NCI-H526 treated with DMSO at 0.1 percent for 48 hours (cell line): ENCODE measurements around the gene CHSY1.
A peak's percentile ranks its signal among the peaks of the same experiment; 100 is the strongest.
"Not testable (repeated sequence)": the region's sequence is repeated elsewhere in the genome, so short reads cannot be mapped to it uniquely, and the experiment has no call there.

Source experiments
- DNase-seq: peaks from one replicate; lab custom pipeline; 2025; lab: John Stamatoyannopoulos, UW

The CHSY1 gene

DNA sequence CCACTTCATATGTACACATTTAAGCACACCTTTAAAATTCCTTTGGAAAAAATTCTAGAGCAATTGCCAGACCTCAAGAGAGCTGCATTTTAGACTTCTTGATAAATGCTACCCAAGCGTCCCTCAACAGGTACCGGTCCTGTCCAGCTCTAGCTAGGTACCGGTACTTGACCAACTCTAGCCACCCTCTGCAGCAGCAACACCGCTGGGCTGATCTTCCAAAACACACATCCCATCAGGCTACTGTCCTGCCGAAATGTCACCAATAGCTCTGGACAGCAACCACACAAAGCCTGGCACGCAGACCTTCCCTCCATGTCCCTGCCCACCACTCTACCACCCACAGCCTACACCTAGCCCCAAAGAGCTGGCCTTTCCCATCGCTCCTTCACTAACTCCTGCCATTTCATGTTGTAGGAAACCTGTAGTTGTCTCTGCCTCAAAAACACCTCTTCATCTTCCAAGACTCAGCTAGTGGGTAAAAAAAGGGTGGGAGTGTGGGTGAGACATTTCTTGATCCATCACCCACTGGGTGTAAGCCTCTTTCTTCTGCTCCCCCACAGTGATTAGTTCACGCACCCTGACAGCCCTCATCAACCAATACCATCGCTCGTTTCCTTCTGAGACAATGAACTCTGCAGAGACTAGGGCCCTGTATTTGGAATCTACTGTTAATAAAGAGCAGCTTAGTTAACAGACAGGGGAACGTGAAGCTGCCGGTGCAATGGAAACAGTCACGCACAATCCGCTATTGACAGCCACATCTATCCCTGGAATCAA, 6.8 kb downstream of the CHSY1 start:
- no peak for DNase-seq

DNA sequence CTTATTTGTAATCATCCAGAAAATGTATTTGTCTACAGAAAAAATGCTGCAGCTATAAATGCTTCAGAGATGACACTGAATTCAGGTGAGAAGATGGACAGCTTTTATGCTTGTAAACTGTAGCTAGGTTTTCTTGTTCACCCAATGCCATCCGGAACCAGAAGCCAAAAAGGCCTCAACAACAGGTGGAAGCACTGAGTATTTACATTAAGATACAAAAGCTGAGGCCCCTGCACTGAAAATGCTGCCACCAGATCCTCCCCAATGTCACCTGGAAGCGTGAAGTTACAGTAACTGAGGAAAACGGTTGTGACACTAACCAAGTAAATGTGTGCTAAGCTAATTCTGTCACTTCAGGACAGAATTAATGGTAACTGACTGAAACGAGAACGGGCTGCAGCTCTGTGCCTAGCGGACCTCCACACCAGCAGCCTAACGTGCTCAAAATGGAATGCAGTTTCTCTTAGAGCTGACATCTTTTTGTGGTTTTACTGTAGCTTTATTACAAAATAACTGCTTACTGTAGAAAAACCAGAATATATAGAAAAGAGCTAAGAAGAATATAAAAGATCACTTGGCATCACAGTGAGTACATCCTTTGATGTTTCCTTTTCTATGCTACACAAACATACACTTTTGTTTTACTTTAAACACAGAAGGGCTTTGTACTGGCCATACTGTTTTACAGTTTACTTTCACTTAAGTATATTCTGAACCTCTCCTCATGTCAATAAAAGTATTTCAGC, 7.6 kb downstream of the CHSY1 start:
- DNase-seq: no peak

DNA sequence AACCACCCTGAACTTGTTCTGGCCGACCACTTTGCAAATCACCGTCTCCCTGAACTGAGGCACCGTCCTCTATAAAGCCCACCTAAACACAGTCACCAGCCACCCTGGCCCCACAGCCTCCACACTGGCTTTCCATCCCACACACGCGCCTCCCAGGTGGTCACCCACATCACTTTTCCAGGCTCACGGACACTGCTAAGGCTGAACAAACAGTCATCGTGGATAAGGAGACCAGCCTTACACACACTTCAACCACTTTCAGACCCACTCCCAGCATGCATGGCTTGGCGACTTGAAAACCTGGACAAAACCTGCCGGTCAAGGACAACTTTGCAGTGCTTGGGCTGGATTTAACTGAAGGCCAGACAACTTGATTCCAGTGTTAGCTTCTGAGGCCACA, 8.4 kb downstream of the CHSY1 start:
- DNase-seq: no peak

DNA sequence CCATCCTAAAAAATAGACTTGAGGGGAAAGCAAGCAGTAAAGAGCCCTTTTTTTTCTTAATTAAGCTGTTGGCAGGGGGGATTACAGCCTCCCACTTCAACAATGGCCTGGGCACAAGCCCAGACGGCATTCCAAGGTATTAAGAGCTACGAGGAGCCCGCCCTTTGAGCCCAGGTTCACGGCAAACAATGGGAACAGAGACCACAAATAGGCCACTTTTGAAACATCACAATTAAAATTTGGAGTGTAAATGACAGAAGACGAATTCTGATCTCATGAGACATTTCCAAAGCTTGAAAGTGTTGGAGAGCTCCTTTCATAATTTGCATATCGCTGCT, 8.9 kb downstream of the CHSY1 start:
- no peak for DNase-seq

DNA sequence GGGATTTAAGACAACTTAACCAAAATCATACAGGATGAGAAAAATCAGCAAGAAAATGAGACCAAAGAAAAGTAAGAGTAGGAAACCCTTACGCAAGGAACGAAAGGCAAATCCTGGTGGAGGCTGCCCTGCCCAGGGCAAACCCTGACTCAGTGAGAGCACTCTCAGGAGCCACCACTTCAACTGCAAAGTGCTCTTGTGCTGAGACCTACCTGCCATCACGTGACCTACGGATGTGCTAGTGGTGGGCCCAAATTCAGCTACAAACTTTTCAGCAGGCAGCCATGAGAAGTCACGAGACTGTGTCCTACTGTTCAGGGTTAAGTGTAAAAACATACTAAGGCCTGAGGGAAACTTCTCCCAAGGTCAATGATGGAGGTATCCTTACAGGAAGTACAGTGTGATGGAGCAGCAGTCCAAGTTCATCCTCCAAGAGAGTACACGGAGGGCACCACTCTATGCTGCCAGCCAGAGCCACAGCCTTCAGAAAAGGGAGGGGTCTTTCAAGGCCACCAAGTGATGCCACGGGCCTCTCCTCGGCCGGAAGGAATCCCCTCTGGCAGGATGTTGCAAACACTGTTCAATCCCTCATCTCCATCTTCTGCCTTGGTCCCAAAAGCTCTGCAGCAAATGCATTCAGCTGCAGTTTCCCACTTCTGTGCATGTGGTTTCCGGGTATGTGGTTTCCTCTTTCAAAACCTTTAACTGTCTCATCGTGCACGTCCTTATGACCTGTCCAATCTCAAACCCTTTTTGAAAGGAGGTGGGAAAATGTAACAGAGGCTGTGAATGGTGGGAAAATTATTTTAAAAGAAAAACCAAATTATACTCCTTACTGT, 9.5 kb downstream of the CHSY1 start:
- DNase-seq: no peak

DNA sequence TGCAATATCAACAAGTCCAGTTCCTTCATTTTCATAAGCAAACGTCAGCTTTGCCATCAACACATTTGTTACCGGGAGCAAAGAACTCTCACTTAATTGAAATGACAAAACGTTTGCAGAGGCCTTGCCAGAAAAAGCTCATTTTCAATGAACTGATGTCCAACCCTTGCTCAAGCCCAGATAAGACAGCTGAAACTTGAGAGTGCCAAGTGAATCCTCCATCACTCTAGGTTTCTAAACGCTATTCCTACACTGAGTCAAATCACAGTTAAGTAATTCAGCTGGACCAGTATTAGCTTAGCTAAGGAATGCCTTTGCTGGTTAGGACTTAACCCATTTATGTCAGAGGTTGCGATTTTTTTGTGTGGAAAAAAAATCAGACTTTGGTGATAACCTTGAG, 11.5 kb downstream of the CHSY1 start:
- DNase-seq: peak; percentile 15

DNA sequence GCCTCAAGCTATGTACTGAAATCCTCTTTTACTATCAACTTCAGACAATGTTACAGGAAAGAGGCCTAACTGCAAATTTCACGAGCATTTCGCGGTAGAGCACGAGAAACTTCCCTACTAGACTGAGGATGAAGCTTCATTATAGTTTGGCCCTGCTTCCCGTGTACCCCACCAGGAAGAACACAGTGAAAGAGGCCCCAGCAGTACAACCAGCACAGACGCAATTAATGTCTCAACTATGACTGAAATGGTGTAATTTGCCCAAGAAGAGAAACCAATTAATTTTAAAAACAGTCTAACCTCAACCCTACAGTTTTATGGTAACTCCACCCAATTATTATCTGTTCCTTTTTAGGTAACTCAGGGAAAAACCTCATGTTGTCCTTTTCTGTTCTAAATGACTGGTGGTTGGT, 12.1 kb downstream of the CHSY1 start:
- DNase-seq: no peak

DNA sequence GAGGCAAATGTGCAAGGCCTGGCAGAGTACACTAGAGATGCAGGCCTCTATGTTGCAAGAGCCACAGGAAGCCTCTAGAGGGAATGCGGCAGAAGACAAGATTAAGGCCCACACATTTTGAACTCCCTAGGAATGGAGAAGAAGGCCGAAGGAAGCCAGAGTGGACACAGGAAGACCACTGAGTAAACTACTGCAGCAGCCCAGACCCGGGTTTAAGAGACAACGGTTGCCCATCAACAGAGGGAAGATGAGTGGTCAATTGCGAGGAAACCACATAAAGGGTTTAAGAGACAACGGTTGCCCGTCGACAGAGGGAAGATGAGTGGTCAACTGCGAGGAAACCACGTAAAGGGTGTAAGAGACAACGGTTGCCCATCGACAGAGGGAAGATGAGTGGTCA, 14.6 kb downstream of the CHSY1 start:
- no peak for DNase-seq

DNA sequence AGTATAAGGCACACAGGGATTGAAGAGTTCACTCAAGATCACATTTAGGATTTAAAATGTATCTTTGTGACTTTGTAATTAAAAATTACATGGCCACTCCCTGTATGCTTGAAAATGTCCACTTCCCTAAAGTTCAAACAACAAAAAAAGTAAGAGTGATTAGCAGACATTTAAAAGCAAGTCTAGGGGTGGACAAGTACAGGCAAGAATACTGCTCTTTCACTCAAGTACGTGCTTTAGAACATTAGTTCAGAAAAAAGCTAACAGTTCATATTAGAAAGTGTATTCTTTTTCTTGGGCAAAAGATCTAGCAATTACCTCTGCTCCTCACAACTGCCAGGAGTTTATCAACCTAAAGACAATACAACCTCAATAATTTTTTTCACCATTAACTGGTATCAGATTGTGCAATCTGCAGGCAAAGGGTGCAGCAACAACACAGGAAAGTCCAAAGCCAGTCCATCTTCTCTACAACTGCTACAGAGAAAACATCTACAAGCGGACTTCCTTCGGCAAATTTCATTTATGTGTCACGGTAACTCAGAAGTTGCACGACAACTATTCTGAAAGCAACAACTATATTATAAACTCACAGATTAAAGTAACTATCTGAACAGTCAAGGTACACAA, 18.1 kb downstream of the CHSY1 start:
- DNase-seq: no peak

DNA sequence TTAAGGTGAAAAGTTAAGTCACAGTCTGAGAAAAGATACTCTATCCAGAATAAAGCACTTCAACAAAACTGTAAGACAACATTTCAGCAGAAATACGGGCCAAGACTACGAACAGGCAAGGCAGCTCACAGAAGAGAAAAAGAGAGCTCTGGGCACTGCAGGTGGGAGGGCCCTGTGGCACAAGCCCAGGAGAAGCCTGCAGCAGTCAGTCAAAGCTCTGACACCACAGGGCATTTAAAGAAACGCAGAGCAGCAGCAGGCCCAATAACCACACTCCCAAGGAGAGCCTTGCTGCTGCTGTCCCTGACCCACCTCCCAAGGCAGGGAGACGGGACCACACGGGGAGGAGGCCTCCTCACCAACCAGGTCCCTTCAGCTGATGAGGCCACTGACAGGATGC, 19.2 kb downstream of the CHSY1 start:
- no peak for DNase-seq

DNA sequence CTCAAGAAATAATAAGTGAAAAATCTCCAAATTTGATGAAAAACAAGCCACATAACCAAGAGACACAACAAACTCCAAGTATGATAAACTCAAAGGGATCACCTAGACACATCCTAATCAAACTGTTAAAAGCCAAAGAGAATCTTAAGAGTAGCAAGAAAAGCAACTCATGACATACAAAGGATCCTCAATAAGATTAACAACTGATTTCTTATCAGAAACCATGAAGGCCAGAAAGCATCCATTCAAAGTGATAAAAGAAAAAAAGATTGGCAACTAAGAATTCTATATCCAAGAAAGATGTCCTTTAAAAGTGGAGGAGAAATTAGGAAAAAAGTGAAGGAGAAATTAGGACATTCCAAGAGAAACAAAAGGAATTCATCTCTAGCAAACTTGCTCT, 23.5 kb downstream of the CHSY1 start:
- DNase-seq: no peak

DNA sequence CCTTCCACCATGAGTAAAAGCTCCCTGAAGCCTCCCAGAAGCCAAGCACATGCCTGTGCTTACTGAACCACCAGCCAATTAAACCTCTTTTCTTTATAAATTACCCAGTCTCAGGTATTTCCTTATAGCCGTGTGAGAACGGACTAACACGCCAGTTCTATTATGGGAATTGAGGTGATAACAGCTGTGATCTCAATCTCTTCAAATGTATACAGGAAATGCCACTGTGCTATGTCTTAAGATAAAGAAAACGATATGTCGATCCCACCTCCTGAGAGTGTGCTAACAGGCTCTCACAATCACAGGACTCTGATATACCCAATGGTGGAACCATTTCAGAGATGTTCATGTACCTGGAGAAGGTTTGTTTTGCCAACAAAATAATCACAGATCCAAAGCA, 26.2 kb downstream of the CHSY1 start:
- no peak for DNase-seq

DNA sequence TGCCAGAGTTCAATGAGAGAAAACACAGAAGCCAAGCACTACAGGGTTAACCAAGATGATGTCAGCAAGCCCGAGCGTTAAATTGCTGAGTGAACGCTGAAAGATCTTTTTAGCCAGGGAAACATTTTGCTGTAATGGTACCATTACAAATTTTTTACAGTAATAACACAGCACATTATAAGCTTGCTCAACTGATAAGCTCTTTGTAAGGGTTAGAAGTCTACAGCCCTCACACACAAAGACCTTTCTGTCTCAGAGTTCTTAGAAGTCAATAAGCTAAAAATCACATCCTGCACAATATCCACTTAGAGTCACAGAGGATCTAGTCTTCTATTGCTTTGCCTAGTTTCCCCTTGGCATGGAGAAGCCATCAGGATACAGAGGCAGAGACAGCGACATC, 29.9 kb downstream of the CHSY1 start:
- DNase-seq: no peak

DNA sequence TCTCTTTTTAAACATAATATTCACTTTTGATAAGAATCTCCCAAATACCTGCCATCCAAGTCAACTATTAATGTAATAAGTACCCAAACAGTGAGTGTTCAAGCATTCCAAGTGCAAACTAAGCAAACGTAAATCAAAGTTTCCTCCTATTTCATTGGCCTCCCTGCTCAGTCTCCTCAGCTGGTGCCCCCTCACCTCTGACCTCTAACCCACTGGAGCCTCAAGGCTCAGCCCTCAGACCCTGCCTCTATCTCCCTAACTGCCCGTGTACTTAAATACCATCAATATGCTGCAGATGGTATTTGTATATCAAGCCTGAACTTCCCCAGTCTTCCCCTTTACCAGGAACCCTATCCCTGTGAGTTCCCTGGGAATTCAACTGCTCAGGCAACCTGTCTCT, 31.8 kb downstream of the CHSY1 start:
- DNase-seq: no peak

DNA sequence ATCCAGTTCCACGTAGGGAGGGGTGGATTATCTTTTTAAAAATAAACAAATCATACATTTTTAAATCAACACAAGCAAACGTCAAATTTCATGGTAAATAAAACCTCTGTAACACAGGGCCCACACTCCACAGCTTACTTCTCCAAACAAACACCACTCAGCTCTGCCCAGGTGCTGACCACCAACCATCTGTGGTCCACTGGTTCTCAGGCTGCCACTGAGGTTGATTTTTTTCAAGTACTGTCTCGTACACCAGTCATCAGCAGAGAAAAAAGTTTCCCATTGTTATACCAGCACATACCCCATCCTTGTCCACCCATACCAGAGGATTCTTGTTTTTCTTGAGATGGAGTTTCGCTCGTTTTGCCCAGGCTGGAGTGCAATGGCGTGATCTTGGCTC, 32.4 kb downstream of the CHSY1 start:
- DNase-seq: no peak

DNA sequence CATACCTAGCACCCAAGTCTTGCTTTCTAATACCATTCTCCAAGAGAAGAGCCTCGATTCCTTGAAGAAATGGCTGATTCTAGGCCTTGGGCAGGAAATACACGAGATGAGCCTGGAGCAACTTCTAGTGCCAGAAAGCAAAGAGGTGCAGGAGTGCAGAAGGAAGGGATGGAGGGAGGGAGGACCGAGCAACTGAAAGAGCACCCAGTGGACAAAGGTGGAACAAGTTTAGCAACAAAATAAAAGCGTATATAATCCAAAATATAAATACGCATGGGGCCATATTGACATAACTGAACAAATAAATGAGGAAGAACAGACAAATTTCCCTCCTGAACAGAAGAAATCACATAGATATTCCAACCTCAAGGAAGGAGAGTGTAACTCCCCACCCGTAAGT, 34.4 kb downstream of the CHSY1 start:
- no peak for DNase-seq

DNA sequence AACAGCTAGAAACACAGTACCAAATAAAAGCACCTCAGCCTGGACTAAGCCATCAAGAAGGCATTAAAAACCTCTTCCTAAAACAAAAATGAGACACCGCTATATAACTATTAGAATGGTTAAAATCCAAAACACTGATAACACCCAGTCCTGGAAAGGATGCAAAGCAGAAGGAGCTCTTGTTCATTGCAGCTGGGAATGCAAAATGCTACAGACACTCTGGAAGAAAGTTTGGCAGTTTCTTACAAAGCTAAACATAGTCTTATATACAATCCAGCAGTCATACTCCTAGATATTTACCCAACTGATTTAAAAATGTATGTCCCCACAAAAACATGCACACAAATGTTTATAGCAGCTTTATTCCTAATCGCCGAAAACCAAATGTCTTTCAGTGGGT, 35.7 kb downstream of the CHSY1 start:
- DNase-seq: no peak

DNA sequence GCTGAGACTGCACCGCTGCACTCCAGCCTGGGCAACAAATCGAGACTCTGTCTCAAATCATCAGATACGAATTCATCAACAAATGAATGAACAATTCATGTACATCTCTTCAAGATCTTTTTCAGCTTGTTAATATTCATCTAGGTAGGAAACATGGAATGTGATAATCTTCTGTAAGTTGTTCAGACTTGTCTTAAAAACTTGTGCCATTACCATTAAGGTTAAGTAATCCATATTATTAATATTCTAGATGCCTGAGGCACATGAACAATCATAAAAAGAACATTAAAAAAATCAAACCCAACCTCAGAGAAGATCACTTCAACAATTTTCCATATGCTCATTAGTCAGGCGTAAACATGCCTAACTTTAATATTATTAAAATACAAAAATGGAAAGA, 36.2 kb downstream of the CHSY1 start:
- no peak for DNase-seq

DNA sequence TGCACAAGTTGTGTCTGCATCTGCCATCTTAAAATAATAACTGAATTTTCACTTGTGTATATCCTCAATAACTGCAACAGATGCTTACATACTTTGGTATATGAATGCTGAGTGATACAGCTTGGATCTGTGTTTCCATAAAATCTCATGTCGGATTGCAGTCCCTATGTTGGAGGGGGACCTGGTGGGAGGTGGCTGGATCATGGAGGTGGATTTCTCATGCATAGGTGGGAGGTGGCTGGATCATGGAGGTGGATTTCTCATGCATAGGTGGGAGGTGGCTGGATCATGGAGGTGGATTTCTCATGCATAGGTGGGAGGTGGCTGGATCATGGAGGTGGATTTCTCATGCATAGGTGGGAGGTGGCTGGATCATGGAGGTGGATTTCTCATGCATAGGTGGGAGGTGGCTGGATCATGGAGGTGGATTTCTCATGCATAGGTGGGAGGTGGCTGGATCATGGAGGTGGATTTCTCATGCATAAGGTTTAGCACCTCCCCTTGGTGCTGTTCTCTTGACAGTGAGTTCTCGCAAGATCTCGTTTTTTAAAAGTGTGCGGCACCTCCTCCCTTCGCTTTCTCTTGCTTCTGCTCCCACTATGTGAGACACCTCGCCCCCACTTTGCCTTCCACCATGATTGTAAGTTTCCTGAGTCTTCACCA, 37.3 kb downstream of the CHSY1 start:
- DNase-seq: not testable (repeated sequence)

DNA sequence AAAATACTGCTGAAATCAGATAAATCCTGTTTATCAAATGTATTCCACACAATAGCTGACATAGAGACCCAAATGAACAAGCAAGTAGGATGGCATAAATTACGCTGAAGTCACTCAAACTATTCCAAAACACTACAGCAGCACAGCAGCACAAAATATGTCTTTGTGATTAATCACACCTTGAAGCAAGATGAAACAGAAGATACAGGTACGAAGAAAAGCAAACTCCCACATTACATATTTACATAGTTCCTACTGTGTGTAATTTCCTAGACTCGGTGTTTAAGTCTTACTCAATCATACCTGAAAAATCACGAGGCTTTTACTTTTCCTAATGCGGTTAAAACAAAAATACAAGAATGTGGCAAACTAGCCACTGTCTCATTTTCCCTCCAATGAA, 38.3 kb downstream of the CHSY1 start:
- no peak for DNase-seq

DNA sequence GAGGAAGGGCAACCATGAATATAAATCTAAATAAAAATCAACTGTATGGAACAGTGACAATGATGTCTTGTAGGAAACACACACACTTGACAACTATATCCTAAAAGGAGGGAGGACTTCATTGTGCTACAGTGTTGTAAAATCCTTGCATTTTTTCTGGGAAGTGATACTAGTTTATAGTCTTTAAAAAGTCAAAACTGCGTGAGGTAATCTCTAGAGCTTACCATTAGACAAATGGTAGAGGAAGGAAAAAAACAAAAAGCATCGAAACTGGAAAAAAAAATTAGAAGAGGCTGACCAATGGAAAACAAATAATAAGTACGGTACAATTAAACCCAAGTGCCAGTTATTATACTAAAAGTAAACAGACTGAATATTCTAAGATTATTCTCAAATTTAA, 38.7 kb downstream of the CHSY1 start:
- no peak for DNase-seq

DNA sequence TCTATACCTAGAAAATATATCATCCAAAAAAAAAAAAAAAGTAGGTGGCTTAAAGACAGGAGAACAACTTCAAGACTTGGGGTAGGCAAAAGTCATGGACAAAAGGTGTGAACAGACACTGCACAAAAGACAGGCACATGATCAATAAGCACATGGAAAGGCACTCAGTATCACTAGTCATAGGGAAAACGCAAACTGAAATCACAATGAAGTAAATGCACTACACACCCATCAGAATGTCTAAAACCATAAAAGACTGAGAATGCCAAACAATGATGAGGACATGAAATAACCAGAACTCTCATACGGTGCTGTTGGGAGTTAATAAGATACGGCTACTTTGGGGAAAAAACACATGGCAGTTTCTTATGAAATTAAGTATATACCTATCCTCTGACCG, 40.0 kb downstream of the CHSY1 start:
- no peak for DNase-seq
